Measurements from ENCODE around the gene KRT32.

KRT32 gene

DNA sequence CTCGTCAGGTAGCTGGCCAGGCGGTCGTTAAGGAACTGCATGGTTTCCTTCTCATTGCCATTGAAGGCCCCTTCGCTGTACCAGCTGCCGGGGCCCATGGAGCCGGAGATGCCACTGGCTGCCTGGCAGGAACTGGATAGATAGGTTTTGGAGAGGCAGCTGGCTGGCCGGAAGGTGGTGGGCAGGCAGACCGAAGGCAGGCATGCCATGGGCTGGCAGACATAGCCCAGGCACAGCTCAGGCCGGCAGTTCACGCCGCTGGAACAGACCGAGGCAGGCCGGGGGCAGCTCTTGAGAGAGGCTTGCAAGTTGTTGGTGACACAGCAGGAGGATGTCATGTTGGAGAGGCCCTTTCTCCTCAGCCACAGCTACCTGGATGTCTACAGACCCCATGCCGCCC, at the start of gene KRT32:
KRT32 (minus strand) TSS at position 399 of the 400 bp plus-strand sequence; CDS start at position 338, 61 bp downstream.
- H3K36me3 ChIP-seq (ENCODE audit: control insufficient read depth, insufficient read depth, low read length), result no peaks in the 10 kb centered on the region
- H3K27ac ChIP-seq (ENCODE audit: low read depth, low read length), result no peak within 1 kb of the TSS
- no peak within 1 kb of the TSS for H3K4me3 ChIP-seq (ENCODE audit: low read depth, low read length)
- peaks cover 3% of the 10 kb centered on the region; the same call in 1 of the 2 replicates for H3K9me3 ChIP-seq (ENCODE audit: control insufficient read depth, insufficient read depth, low read length)
- H3K4me1 ChIP-seq (ENCODE audit: control insufficient read depth, insufficient read depth, low read length), result no peaks in the 10 kb centered on the region
- no peak within 1 kb of the TSS for H3K9ac ChIP-seq (ENCODE audit: low read depth, low read length)
- no peaks in the 10 kb centered on the region for H3K27me3 ChIP-seq (ENCODE audit: control insufficient read depth, insufficient read depth, low read length)

DNA sequence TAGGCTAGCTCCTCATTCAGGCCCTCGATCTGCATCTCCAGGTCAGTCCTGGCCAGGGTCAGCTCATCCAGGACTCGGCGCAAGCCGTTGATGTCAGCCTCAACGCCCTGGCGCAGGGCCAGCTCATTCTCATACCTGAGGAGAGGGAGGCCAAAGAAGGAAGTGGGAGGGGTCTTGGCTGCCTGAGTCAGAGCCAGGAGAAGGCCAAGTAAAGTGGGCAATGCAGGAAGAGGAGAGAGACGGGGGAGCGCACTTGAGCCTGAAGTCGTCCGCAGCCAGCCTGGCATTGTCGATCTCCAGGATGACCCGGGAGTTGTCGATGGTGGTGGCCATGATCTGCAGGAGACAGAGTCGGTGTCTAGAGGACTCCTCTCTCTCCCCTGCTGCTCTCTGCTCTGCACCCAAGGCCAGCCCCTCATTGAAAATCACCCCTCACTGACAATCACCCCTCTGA, 49.7 kb upstream of the KRT32 start:
- Histone ChIP-seq H3K36me3 (ENCODE audit: control insufficient read depth, insufficient read depth, low read length) (no peaks in the 10 kb centered on the region), H3K4me3 (ENCODE audit: low read depth, low read length) (no peak overlapping the region), H3K27me3 (ENCODE audit: control insufficient read depth, insufficient read depth, low read length) (no peaks in the 10 kb centered on the region), H3K9ac (ENCODE audit: low read depth, low read length) (no peak overlapping the region; the same call in 1 of the 2 replicates), H3K4me1 (ENCODE audit: control insufficient read depth, insufficient read depth, low read length) (peaks cover 6% of the 10 kb centered on the region), H3K9me3 (ENCODE audit: control insufficient read depth, insufficient read depth, low read length) (no peaks in the 10 kb centered on the region), H3K27ac (ENCODE audit: low read depth, low read length) (no peak overlapping the region)

DNA sequence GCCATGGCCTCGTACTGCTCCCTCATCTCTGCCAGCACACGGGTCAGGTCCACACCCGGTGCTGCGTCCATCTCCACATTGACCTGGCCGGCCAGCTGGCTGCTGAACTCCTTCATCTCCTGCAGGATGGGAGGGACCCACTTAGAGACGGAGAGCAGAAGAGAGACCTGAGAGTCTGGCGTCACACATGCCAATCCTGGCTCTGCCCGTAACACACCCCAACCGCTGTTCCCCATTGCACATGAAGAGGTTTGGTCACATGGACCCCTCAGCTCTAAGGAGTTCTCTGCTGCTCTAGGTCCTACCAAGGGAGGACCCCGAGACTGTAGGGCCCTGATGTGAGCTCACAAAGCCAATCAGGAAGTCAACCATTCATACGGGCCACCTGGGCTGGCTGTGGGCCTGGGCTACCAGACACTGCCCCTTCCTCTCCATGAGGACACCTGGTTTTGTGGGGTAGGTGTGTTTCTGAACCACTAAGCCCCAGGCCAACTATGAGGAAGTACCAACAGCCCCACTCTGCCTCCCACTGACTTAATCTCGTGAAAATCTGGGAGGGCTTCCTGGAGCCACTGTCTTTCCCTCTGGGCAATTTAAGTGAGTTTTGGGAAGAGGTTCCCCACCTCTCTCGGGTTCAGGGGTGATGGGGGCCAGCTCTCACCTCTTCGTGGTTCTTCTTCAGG, 49.1 kb upstream of the KRT32 start:
- Histone ChIP-seq H3K4me3 (ENCODE audit: low read depth, low read length) (no peak overlapping the region), H3K27ac (ENCODE audit: low read depth, low read length) (no peak overlapping the region), H3K36me3 (ENCODE audit: control insufficient read depth, insufficient read depth, low read length) (no peaks in the 10 kb centered on the region), H3K4me1 (ENCODE audit: control insufficient read depth, insufficient read depth, low read length) (no peaks in the 10 kb centered on the region), H3K9ac (ENCODE audit: low read depth, low read length) (no peak overlapping the region), H3K27me3 (ENCODE audit: control insufficient read depth, insufficient read depth, low read length) (no peaks in the 10 kb centered on the region), H3K9me3 (ENCODE audit: control insufficient read depth, insufficient read depth, low read length) (no peaks in the 10 kb centered on the region)

DNA sequence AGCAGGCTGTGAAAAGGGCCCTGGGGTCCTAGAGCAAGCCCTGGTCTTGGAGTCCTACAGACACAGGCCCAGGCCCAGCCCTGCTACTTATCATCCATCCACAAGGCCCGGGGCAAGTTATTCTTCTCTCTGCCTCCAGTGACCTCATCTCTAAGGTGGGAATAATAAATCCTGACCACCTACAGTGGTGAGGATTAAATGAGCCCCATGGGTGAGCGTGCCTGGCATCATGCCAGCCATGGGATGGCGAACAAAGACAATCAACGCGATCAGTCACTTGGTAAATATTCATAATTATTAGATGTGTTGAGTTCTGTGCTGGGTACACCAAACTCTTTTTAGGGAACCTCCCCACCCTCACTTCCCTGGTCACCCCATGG, 46.0 kb upstream of the KRT32 start:
- Histone ChIP-seq H3K9me3 (ENCODE audit: control insufficient read depth, insufficient read depth, low read length) (no peaks in the 10 kb centered on the region), H3K27me3 (ENCODE audit: control insufficient read depth, insufficient read depth, low read length) (no peaks in the 10 kb centered on the region), H3K4me1 (ENCODE audit: control insufficient read depth, insufficient read depth, low read length) (0 out of 2 replicates have a peak, but pooled peaks cover 2% of the 10 kb centered on the region), H3K9ac (ENCODE audit: low read depth, low read length) (no peak overlapping the region), H3K36me3 (ENCODE audit: control insufficient read depth, insufficient read depth, low read length) (no peaks in the 10 kb centered on the region), H3K4me3 (ENCODE audit: low read depth, low read length) (no peak overlapping the region), H3K27ac (ENCODE audit: low read depth, low read length) (no peak overlapping the region)

DNA sequence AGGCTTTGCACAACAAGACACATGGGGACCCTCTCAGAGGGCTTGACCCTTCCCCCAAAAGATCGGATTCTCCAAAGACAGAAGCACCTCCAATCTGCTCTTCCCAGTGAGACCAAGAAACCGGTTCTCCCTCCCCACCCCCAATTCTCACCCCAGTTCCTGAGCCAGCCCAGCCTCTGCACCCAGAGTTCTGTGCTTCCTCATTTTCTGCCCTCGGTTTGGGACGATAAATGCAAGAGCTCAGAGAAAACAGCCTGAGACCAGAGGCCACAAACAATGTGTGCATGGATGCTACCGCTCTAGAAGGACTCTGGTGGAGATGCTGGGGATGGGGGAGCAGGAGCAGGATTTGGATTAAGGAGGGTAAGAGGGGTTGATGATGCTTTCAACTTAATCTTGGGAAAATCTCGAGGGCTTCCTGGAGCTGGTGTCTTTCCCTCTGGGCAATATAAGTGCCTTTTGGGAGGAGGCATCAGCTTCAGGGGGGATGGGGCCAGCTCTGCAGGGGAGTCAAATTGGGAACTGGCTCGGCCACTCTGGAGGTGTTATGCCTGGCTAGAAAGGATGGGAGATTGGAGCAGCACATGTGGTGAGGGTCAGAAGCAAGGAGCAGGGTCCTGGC, 45.5 kb upstream of the KRT32 start:
- Histone ChIP-seq H3K4me3 (ENCODE audit: low read depth, low read length) (no peak overlapping the region), H3K9me3 (ENCODE audit: control insufficient read depth, insufficient read depth, low read length) (no peaks in the 10 kb centered on the region), H3K4me1 (ENCODE audit: control insufficient read depth, insufficient read depth, low read length) (0 out of 2 replicates have a peak, but pooled peaks cover 2% of the 10 kb centered on the region), H3K27ac (ENCODE audit: low read depth, low read length) (no peak overlapping the region), H3K36me3 (ENCODE audit: control insufficient read depth, insufficient read depth, low read length) (no peaks in the 10 kb centered on the region), H3K9ac (ENCODE audit: low read depth, low read length) (no peak overlapping the region), H3K27me3 (ENCODE audit: control insufficient read depth, insufficient read depth, low read length) (no peaks in the 10 kb centered on the region)

DNA sequence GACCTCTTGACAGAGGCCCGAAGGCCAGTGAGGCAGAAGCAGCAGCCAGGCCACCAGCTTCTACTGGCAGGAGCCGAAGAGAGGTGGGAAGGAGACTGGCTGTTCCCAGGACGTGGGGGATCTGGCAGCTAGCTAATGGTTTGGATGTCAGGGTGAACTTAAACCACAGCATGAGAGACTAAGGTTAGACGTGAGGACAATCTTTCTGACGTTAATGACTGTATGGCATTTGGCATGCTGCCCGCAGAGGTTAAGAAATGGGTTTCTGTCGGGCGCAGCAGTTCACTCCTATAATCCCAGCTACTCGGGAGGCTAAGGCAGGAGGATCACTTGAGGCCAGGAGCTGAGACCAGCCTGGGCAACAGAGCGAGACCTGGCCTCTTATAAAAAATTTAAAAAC, 44.5 kb upstream of the KRT32 start:
- Histone ChIP-seq H3K4me1 (ENCODE audit: control insufficient read depth, insufficient read depth, low read length) (0 out of 2 replicates have a peak, but pooled peaks cover 2% of the 10 kb centered on the region), H3K9me3 (ENCODE audit: control insufficient read depth, insufficient read depth, low read length) (no peaks in the 10 kb centered on the region), H3K36me3 (ENCODE audit: control insufficient read depth, insufficient read depth, low read length) (no peaks in the 10 kb centered on the region), H3K27ac (ENCODE audit: low read depth, low read length) (no peak overlapping the region), H3K4me3 (ENCODE audit: low read depth, low read length) (no peak overlapping the region), H3K9ac (ENCODE audit: low read depth, low read length) (no peak overlapping the region), H3K27me3 (ENCODE audit: control insufficient read depth, insufficient read depth, low read length) (no peaks in the 10 kb centered on the region)

DNA sequence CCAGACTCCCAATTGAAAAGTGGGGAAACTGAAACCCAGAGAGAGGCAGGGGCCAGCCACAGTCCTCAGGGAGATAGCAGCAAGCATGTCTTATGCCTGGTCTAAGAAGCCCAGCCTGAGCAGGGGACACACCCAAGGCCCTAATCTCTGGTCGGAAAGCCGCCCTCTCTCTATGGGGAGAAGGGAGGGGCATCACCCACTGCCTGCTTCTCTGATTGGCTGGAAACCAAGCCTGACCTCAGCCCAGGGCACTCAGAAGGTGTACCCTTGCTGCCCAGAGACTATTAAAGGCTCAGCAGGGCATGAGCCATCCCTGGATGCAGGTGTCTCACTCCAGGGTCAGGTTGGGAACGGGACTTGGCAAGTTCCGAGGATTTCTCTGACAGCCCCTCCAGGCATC, 43.9 kb upstream of the KRT32 start:
- Histone ChIP-seq H3K9ac (ENCODE audit: low read depth, low read length) (no peak overlapping the region), H3K36me3 (ENCODE audit: control insufficient read depth, insufficient read depth, low read length) (no peaks in the 10 kb centered on the region), H3K4me3 (ENCODE audit: low read depth, low read length) (no peak overlapping the region), H3K27me3 (ENCODE audit: control insufficient read depth, insufficient read depth, low read length) (no peaks in the 10 kb centered on the region), H3K4me1 (ENCODE audit: control insufficient read depth, insufficient read depth, low read length) (0 out of 2 replicates have a peak, but pooled peaks cover 2% of the 10 kb centered on the region), H3K27ac (ENCODE audit: low read depth, low read length) (no peak overlapping the region), H3K9me3 (ENCODE audit: control insufficient read depth, insufficient read depth, low read length) (no peaks in the 10 kb centered on the region)

DNA sequence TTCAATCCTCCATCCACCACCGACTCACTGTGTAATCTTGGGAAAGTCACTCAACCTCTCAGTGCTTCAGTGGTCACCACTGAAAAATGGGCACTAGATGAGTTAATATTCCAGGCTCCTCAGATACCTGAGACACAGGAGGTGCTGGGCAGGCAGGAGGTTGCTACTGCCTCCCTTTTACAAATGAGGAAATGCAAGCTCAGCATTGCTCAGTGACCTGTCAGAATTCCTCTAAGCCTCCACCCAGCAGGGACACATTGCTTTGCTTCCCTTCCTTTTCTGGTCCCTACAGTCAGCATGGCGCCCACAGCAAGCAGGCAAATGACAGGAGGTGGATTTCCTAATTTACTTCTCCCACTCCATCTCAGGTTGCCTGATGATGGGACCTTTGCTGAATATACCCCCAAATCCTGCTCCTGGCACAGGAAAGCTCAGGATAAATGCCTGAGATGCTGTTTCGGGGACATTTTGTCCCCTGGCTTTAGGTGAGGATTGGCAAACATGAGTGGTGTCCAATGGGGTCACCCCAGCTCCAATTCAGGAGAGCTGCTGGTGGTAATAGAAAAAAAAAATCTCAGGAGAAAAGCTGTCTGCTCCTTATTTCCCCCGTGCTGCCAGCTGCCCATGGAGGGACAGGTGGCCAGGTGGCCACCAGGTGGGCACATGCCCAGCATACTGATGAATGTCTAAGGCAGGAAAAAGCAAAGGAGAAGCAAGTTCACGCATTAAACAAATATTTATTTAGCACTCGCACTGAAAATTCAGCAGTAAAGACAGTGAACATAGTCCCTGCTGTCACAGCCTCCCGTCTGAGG, 43.3 kb upstream of the KRT32 start:
- H3K4me1 ChIP-seq (ENCODE audit: control insufficient read depth, insufficient read depth, low read length), result 0 out of 2 replicates have a peak, but pooled peaks cover 2% of the 10 kb centered on the region
- no peaks in the 10 kb centered on the region for H3K27me3 ChIP-seq (ENCODE audit: control insufficient read depth, insufficient read depth, low read length)
- no peak overlapping the region for H3K4me3 ChIP-seq (ENCODE audit: low read depth, low read length)
- H3K9ac ChIP-seq (ENCODE audit: low read depth, low read length), result no peak overlapping the region
- no peak overlapping the region for H3K27ac ChIP-seq (ENCODE audit: low read depth, low read length)
- no peaks in the 10 kb centered on the region for H3K9me3 ChIP-seq (ENCODE audit: control insufficient read depth, insufficient read depth, low read length)
- no peaks in the 10 kb centered on the region for H3K36me3 ChIP-seq (ENCODE audit: control insufficient read depth, insufficient read depth, low read length)

DNA sequence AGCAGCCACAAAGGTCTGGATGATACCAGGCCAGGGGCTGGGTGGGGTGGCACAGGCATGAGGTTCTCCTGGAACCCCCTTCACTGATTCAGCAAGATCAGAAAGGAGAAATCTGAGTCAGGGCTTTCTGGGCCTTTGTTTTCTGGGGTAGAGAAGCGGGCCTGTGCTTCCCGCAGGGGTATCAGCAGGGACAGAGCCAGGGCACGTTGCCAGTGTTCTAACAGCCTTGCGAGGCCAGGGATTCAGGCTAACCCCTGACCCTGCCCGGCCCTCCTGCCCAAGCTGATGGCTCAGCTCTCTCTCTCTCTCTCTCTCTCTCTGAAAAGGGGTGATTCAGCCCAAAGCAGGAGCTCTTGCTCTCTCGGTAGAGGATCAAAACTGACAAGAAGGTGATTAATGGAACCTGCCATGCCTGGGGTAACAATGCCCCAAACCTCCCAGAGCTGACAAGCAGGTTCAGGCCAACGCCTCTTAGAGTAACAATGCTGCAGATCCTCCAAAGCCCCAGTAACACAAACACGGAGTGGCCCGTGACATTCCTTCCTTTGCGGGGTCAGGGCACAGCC, 40.2 kb upstream of the KRT32 start:
- Histone ChIP-seq H3K36me3 (ENCODE audit: control insufficient read depth, insufficient read depth, low read length) (no peaks in the 10 kb centered on the region), H3K4me1 (ENCODE audit: control insufficient read depth, insufficient read depth, low read length) (0 out of 2 replicates have a peak, but pooled peaks cover 2% of the 10 kb centered on the region), H3K9ac (ENCODE audit: low read depth, low read length) (no peak overlapping the region), H3K4me3 (ENCODE audit: low read depth, low read length) (no peak overlapping the region), H3K27ac (ENCODE audit: low read depth, low read length) (no peak overlapping the region), H3K9me3 (ENCODE audit: control insufficient read depth, insufficient read depth, low read length) (no peaks in the 10 kb centered on the region), H3K27me3 (ENCODE audit: control insufficient read depth, insufficient read depth, low read length) (no peaks in the 10 kb centered on the region)

DNA sequence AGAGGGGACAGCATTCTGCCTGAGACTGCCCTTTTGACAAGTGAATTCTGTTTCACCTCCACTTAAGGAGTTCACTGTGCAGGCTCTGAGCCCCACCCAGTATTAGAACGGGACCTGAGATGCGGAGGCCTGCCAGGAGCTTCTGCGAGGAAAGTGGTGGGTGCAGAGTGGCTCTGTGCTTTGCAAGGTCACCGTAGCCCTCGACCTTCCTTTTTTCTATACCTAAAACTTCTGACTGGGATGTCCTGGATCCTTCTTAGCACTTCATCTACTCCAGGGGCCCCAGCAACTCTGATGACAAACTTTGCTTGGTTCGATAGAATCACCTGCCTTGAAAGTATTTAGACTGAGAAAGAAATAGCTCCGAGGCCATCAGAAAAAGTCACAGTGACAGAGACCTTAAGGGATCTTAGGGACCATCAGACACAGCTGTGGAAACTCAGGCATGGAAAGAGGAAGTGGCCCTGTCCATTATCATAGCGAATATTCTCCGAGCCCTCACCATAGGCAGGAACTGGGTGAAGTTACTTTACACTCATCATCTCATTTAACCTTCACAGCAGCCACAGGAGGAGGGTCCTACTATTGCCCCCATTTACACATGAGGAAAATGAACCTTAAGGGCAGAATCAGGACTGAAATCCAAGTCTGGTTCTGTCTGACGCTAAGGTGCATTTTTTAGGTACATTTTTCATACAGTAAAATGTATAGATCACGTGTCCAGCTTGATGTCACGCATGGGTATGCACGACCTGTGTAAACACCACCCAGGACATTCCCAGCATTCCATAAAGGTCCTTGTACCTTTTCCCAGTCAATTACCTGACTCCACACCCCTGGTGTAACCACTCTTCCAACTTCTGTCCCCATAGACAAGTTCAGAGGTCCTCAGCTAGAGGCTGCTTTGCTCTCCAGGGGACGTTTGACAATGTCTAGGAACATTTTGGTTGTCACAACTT, 38.9 kb upstream of the KRT32 start:
- Histone ChIP-seq H3K4me1 (ENCODE audit: control insufficient read depth, insufficient read depth, low read length) (peaks cover 4% of the 10 kb centered on the region), H3K4me3 (ENCODE audit: low read depth, low read length) (no peak overlapping the region), H3K9ac (ENCODE audit: low read depth, low read length) (no peak overlapping the region), H3K27me3 (ENCODE audit: control insufficient read depth, insufficient read depth, low read length) (no peaks in the 10 kb centered on the region), H3K27ac (ENCODE audit: low read depth, low read length) (no peak overlapping the region), H3K9me3 (ENCODE audit: control insufficient read depth, insufficient read depth, low read length) (no peaks in the 10 kb centered on the region), H3K36me3 (ENCODE audit: control insufficient read depth, insufficient read depth, low read length) (no peaks in the 10 kb centered on the region)
